IPS-20b (cell line): Measurements from ENCODE around the gene PTPRD.

Experiments used
- H3K27ac ChIP-seq: one replicate; pipeline ENCODE4 v1.5.1; 2013; ENCODE audit warnings: low read length
- H3K27me3 ChIP-seq: 2 replicates; pipeline ENCODE4 v1.6.1; 2013; ENCODE audit warnings: mild to moderate bottlenecking, low read length, inconsistent platforms; ENCODE audit not compliant: insufficient read depth
- H3K36me3 ChIP-seq: 2 replicates; pipeline ENCODE4 v1.6.1; 2013; ENCODE audit warnings: low read depth, mild to moderate bottlenecking, inconsistent platforms, low read length, moderate library complexity; ENCODE audit not compliant: insufficient read depth
- H3K4me1 ChIP-seq: 2 replicates; pipeline ENCODE4 v1.6.1; 2013; ENCODE audit warnings: mild to moderate bottlenecking, control low read depth, inconsistent platforms, low read length, moderate library complexity; ENCODE audit not compliant: insufficient read depth
- H3K4me3 ChIP-seq: 2 replicates; pipeline ENCODE4 v1.5.1; 2013; ENCODE audit warnings: mild to moderate bottlenecking, low read length, inconsistent platforms
- H3K9ac ChIP-seq: 2 replicates; pipeline ENCODE4 v1.6.1; 2013; ENCODE audit warnings: low read depth, mild to moderate bottlenecking, inconsistent platforms, low read length, moderate library complexity
- H3K9me3 ChIP-seq: 2 replicates; pipeline ENCODE4 v1.6.1; 2013; ENCODE audit warnings: mild to moderate bottlenecking, low read depth, low read length, inconsistent platforms; ENCODE audit not compliant: insufficient read depth

PTPRD gene

DNA sequence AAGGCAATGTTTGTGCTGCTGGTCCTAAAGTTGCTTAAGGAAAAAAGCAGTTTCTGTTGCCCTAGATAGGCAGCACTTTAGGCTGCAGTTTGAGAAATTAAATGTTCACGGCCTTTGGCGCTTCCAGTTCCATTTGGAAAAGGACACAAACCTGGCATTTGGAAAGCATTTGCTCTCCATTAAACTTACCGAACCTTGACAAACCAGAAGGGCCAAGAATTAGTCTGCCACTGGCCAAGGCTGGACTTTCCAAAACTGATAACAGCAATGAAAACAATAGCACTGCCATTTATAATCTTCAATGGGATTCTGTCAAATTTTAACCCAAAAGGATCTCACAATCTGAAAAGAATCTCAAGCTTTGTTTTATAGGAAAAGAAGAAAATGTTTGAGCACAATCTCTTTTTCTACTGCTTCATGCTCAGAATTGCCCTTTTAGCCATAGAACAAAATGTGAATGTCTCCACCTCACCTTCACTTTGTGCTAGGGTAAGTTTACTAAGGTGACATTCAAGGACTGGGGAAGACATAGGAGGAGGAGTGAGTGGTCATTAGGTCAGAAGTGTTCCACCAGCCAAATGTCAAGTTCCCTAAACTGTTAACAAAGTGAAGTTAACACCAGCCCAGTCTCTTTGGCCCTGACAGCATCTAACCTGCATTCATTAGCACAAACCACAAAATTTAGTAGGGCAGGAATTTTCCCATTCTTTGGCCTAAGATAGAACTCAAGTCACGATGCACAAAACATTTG, 2229.8 kb downstream of the PTPRD start:
- Histone ChIP-seq H3K9me3 (no peaks in the 10 kb centered on the region), H3K36me3 (peaks cover 4% of the 10 kb centered on the region; the same call in 1 of the 2 replicates), H3K27ac (no peak overlapping the region), H3K4me3 (no peak overlapping the region), H3K4me1 (no peaks in the 10 kb centered on the region), H3K27me3 (no peaks in the 10 kb centered on the region), H3K9ac (no peak overlapping the region)

DNA sequence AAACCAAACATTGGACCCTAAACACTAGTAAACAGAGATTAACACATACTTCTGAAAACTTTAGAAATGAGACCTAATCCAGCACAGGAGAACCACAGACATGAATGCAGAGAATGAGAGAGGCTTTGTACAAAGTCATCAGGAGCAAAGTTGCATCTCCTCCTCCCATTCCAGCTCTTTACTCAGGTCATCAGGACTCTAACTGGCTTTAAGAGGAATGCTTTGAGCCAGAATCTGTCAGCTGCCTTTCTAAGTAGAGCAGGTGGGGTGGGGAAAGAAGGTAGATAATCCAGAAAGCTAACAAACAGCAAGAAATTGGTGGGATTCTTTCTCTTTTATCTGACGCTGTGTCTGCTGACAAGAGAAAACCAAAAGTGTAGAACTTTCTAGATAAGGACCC, 2230.5 kb downstream of the PTPRD start:
- no peak overlapping the region for H3K9ac ChIP-seq
- H3K27ac ChIP-seq = no peak overlapping the region
- H3K9me3 ChIP-seq = no peaks in the 10 kb centered on the region
- no peak overlapping the region for H3K4me3 ChIP-seq
- peaks cover 1% of the 10 kb centered on the region; the same call in 1 of the 2 replicates for H3K36me3 ChIP-seq
- no peaks in the 10 kb centered on the region for H3K4me1 ChIP-seq
- H3K27me3 ChIP-seq = no peaks in the 10 kb centered on the region

DNA sequence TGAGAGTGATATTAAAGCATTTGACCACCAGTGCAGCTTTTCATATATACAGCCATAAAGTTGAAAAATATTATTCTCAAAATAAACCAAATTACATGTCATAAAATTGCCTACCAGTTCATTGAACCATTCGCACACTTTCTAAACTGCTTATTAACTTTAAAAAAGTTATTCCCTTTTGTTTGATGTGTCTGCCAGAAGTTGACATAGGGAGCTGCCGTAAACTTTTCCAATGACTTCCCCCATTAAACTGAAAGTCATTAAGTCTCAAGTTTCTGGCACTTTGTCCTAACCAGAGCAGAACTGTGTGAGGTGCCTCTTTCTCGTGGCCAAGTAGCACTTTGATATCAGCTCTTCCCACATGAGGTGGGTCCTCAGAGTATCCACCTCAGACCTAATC, 2231.2 kb downstream of the PTPRD start:
- no peaks in the 10 kb centered on the region for H3K4me1 ChIP-seq
- no peak overlapping the region for H3K9ac ChIP-seq
- H3K9me3 ChIP-seq = no peaks in the 10 kb centered on the region
- no peak overlapping the region for H3K4me3 ChIP-seq
- no peaks in the 10 kb centered on the region for H3K36me3 ChIP-seq
- no peak overlapping the region for H3K27ac ChIP-seq
- H3K27me3 ChIP-seq = no peaks in the 10 kb centered on the region

DNA sequence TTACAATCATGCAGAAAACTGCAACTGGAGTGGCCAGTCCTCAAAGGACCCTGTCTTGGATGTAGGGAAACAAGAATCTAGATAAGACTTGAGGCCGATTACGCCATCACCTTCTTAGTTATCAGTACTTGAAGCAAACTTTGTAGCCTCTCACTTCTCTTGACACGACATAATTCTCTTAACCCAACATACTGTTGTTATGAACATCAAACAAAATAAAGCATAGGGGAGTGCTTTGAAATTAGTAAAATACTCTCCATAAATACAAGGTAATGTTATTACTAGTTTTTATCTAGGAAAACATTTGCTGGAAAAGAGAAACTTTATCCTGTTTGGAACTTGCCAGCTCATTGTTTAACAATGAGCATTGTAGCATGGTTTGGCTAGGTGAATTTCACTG, 2238.3 kb downstream of the PTPRD start:
- H3K27me3 ChIP-seq = no peaks in the 10 kb centered on the region
- no peaks in the 10 kb centered on the region for H3K9me3 ChIP-seq
- no peak overlapping the region for H3K4me3 ChIP-seq
- H3K36me3 ChIP-seq = peaks cover 4% of the 10 kb centered on the region
- no peak overlapping the region for H3K27ac ChIP-seq
- no peak overlapping the region; the same call in 1 of the 2 replicates for H3K9ac ChIP-seq
- no peaks in the 10 kb centered on the region for H3K4me1 ChIP-seq

DNA sequence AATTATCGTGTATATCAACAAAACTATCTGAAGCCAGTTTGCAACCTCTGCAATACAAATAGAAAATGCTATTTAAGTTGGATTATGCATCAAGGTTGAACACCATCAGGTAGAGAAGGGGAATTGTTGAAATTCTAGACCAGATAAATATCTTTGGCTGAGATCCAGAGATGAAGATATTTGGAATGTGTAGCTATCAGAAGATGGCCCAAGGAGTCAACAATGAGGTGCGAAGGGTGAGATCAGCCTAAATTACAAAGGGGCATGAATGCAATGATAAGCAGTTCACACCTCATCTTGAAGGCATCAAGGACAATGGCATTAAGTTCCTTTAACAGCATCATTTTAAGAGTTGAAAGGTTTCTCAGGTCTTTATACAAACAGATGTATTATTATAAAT, 2241.1 kb downstream of the PTPRD start:
- no peak overlapping the region for H3K27ac ChIP-seq
- H3K4me1 ChIP-seq = no peaks in the 10 kb centered on the region
- H3K9ac ChIP-seq = no peak overlapping the region
- no peaks in the 10 kb centered on the region for H3K9me3 ChIP-seq
- no peaks in the 10 kb centered on the region for H3K27me3 ChIP-seq
- H3K4me3 ChIP-seq = no peak overlapping the region
- H3K36me3 ChIP-seq = peaks cover 4% of the 10 kb centered on the region

DNA sequence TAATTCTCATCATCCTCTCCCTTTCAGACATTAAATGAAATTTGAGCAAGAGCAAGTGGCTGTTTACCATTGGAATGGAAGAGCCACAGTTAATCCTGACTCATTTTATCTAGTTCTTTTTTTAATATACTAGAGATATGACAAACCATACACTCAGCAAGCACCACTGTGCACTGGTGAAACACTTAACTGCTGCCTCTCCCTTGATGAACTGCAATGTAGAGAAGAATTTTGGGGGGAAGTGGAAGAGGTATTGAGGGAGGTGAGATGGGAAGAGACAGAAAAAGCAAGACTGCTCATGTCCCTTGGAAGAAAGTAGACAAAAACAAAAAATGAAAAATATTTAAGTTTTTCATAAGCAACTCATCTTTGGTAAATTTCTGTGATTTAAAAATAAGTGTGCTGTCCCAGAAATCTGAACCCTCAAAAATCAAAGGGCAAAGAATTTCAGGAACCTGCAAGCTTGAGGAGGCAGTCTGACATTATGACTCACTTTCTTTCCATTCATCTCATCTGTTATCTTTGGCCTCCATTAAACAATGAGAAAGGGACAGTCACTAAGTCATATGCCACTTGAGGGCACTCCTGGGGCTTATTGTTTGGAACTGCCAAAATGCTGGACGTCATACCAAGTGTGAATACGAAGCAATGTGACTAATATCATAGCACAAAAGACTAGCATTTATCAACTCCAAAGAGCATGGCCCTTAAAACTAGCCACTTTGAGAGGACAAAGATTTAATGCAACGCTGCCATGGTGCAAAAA, 2246.5 kb downstream of the PTPRD start:
- no peaks in the 10 kb centered on the region for H3K27me3 ChIP-seq
- no peaks in the 10 kb centered on the region for H3K4me1 ChIP-seq
- no peak overlapping the region for H3K9ac ChIP-seq
- no peak overlapping the region for H3K4me3 ChIP-seq
- H3K9me3 ChIP-seq = no peaks in the 10 kb centered on the region
- no peak overlapping the region for H3K27ac ChIP-seq
- no peaks in the 10 kb centered on the region for H3K36me3 ChIP-seq

DNA sequence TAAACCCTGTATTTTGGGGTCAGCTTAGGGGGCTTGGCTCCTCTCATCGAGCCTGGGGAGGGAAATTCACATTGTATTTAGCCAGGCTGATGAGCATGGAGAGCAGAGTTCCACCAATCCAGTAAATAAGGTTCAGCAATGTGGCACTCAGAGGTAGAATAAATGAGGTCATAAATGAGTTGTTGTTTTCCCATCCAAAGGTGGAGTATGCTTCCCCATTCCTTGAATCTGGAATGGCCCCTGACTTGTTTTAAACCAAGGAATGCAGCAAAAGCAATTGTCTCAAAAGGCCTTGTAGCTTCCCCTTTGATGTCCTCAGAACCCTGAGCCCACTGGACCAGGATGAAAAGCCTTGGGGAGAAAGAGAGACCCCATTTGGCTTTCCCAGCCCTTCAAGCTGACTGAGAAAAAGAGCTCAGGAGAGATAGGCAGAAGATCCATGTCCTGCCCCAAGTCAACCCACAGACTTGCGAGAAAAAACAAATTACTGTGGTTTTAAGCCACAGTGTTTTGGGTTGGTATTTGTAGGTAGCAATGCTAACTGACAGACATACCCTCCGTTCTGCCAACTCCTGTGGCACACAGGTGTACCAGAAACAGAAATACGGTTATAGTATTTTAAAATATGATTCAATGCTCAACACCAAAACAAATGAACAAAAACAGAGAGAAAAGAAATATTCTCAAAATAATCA, 2247.2 kb downstream of the PTPRD start:
- H3K4me1 ChIP-seq = no peaks in the 10 kb centered on the region
- no peak overlapping the region for H3K27ac ChIP-seq
- no peaks in the 10 kb centered on the region for H3K27me3 ChIP-seq
- H3K4me3 ChIP-seq = no peak overlapping the region
- H3K36me3 ChIP-seq = no peaks in the 10 kb centered on the region
- H3K9ac ChIP-seq = no peak overlapping the region
- H3K9me3 ChIP-seq = no peaks in the 10 kb centered on the region

DNA sequence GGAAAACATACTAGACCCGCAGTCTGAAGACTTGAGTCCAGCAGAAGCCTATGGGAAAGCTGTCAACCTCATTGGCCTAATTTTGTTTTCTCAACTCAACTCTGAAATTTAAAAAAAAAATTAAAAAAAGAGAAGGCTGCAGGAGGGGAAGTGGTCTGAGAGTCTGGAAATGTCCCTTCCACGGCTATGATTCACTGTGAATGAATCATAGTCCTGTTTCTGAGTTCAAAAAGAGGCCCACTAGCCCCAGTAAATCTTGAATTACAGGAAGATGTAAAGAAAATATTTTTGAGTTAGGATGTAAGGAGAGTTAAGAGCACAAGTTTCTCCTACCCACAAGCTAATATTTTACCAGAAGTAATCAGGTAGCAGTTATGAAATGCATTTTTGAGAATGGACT, 2247.8 kb downstream of the PTPRD start:
- Histone ChIP-seq H3K27ac (no peak overlapping the region), H3K36me3 (no peaks in the 10 kb centered on the region), H3K9me3 (no peaks in the 10 kb centered on the region), H3K4me1 (no peaks in the 10 kb centered on the region), H3K9ac (no peak overlapping the region), H3K4me3 (no peak overlapping the region), H3K27me3 (no peaks in the 10 kb centered on the region)

DNA sequence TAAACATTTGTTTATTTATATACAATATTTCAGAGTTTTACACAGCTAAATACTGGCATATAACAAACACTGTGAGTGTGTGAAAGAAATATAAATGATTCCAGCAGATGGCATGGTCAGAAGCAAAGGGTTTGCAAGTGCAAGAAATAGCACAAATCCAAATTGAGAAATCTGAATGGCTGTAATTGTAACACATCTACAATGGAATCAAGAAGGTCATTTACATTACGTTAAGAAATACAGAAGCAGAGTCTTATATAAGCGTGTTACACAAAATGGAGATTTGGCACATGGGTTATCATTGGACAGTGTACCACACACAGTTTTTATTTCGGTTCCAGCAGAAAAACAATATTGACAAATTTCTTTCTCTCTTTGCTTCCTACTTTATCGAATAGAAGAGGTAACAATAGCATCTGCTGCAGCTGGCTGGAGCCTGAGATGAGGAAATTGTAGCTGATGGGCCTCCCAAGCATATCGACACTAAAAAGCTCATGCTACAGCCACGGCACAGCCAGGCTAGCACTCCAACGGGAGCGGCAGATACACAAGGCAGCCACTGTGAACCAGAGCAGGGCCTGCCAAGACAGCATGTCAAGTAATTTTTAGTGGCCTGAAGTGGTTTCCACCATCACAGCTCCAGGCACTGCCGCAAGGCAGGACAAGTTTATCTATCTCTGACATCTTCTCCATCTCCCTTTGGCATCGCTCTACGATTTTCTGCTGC, 2248.6 kb downstream of the PTPRD start:
- no peaks in the 10 kb centered on the region for H3K4me1 ChIP-seq
- no peaks in the 10 kb centered on the region for H3K27me3 ChIP-seq
- no peak overlapping the region for H3K4me3 ChIP-seq
- no peak overlapping the region for H3K27ac ChIP-seq
- no peaks in the 10 kb centered on the region for H3K36me3 ChIP-seq
- H3K9ac ChIP-seq = no peak overlapping the region
- no peaks in the 10 kb centered on the region for H3K9me3 ChIP-seq

DNA sequence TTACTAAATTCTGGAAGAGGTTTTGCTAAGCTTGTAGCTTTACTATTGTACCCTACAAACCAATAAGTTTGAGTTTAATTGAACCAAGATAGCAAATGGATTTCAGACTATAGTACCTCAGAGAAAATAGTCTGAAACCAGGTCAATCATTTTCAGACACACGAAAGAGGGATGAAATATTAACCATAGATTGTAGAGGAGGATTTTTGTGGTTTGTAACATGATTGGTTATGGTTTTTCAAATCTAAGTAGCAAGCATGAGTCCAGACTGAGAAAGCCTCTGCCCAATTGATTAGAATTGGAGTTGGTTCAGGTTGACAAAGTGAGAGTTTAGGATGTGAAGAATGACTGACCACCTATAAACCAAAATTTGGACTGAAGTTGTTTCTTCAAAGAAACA, 2250.6 kb downstream of the PTPRD start:
- Histone ChIP-seq H3K9me3 (no peaks in the 10 kb centered on the region), H3K36me3 (no peaks in the 10 kb centered on the region), H3K4me3 (no peak overlapping the region), H3K27ac (no peak overlapping the region), H3K9ac (no peak overlapping the region), H3K4me1 (no peaks in the 10 kb centered on the region), H3K27me3 (no peaks in the 10 kb centered on the region)

DNA sequence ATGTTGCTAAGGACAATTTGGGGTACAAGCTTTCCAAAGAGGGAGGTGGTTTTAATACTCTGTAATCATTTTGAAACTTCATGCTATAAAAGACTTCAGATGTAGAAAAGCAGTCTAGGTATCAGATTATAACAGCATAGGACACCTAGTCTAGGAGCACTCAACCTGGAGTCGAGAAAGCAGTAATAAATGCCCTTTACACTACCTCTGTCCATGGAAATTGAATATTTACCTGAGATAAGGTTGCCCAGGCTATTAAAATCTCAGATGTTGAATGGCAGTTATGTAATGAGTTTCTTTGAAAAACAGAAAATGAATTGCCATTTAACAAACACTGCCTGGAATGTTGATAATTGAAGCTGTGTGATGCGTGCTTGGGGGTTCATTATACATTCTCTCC, 2251.4 kb downstream of the PTPRD start:
- no peaks in the 10 kb centered on the region for H3K36me3 ChIP-seq
- H3K27me3 ChIP-seq = no peaks in the 10 kb centered on the region
- H3K9ac ChIP-seq = no peak overlapping the region
- H3K9me3 ChIP-seq = no peaks in the 10 kb centered on the region
- H3K27ac ChIP-seq = no peak overlapping the region
- no peak overlapping the region for H3K4me3 ChIP-seq
- no peaks in the 10 kb centered on the region for H3K4me1 ChIP-seq
